ENCODE measurements around the gene RNF5. TPM values are rescaled to one million over a fixed set of nuclear protein-coding genes. Genes with fewer than 3 reads are reported as not detected.
A peak's percentile ranks its signal among the peaks of the same experiment; 100 is the strongest.
"Not testable (repeated sequence)": the region's sequence is repeated elsewhere in the genome, so short reads cannot be mapped to it uniquely, and the experiment has no call there.

Gene RNF5
- 100 to 1,000 TPM in 2 of 3 donors, 10 to 100 TPM in 1; 95.0 to 110 (median 110) TPM for polyA plus RNA-seq (ENCODE audit: insufficient read length in 3 of 3)
- long read RNA-seq, donor 1, transcript RNF5-203 (6 exons, 1,168 nt): major isoform, 72 of 106 reads
- long read RNA-seq, donor 1, partial matches to known transcripts: 11 of 106 reads
- long read RNA-seq, donor 1, other reads (novel, unspliced or antisense): 23 of 106 reads
- long read RNA-seq, donor 2, transcript RNF5-203 (6 exons, 1,168 nt): major isoform, 79 of 132 reads
- long read RNA-seq, donor 2, partial matches to known transcripts: 33 of 132 reads
- long read RNA-seq, donor 2, other reads (novel, unspliced or antisense): 20 of 132 reads
- long read RNA-seq, donor 3, transcript RNF5-203 (6 exons, 1,168 nt): major isoform, 61 of 136 reads
- long read RNA-seq, donor 3, partial matches to known transcripts: 59 of 136 reads
- long read RNA-seq, donor 3, other reads (novel, unspliced or antisense): 16 of 136 reads
- long read RNA-seq, donor 4, transcript RNF5-203 (6 exons, 1,168 nt): major isoform, 83 of 163 reads
- long read RNA-seq, donor 4, partial matches to known transcripts: 48 of 163 reads
- long read RNA-seq, donor 4, other reads (novel, unspliced or antisense): 32 of 163 reads
- long read RNA-seq, donor 5, transcript RNF5-203 (6 exons, 1,168 nt): major isoform, 26 of 49 reads
- long read RNA-seq, donor 5, partial matches to known transcripts: 16 of 49 reads
- long read RNA-seq, donor 5, other reads (novel, unspliced or antisense): 7 of 49 reads
- long read RNA-seq, donor 6, transcript RNF5-203 (6 exons, 1,168 nt): major isoform, 69 of 132 reads
- long read RNA-seq, donor 6, partial matches to known transcripts: 41 of 132 reads
- long read RNA-seq, donor 6, other reads (novel, unspliced or antisense): 22 of 132 reads
- long read RNA-seq, donor 7, transcript RNF5-203 (6 exons, 1,168 nt): major isoform, 61 of 105 reads
- long read RNA-seq, donor 7, partial matches to known transcripts: 36 of 105 reads
- long read RNA-seq, donor 7, other reads (novel, unspliced or antisense): 8 of 105 reads
- long read RNA-seq, donor 8, transcript RNF5-203 (6 exons, 1,168 nt): major isoform, 12 of 17 reads
- long read RNA-seq, donor 8, partial matches to known transcripts: 5 of 17 reads
- long read RNA-seq, donor 8, other reads (novel, unspliced or antisense): 0 of 17 reads
- long read RNA-seq, donor 9, transcript RNF5-203 (6 exons, 1,168 nt): major isoform, 85 of 186 reads
- long read RNA-seq, donor 9, partial matches to known transcripts: 78 of 186 reads
- long read RNA-seq, donor 9, other reads (novel, unspliced or antisense): 23 of 186 reads
- long read RNA-seq, donor 10, transcript RNF5-203 (6 exons, 1,168 nt): major isoform, 57 of 87 reads
- long read RNA-seq, donor 10, partial matches to known transcripts: 15 of 87 reads
- long read RNA-seq, donor 10, other reads (novel, unspliced or antisense): 15 of 87 reads
- long read RNA-seq, donor 11, transcript RNF5-203 (6 exons, 1,168 nt): major isoform, 29 of 61 reads
- long read RNA-seq, donor 11, partial matches to known transcripts: 24 of 61 reads
- long read RNA-seq, donor 11, other reads (novel, unspliced or antisense): 8 of 61 reads
- long read RNA-seq, donor 12, transcript RNF5-203 (6 exons, 1,168 nt): major isoform, 94 of 187 reads
- long read RNA-seq, donor 12, partial matches to known transcripts: 54 of 187 reads
- long read RNA-seq, donor 12, other reads (novel, unspliced or antisense): 39 of 187 reads
- long read RNA-seq, donor 13, transcript RNF5-203 (6 exons, 1,168 nt): major isoform, 23 of 55 reads
- long read RNA-seq, donor 13, partial matches to known transcripts: 26 of 55 reads
- long read RNA-seq, donor 13, other reads (novel, unspliced or antisense): 6 of 55 reads
- long read RNA-seq, donor 14, transcript RNF5-203 (6 exons, 1,168 nt): major isoform, 112 of 202 reads
- long read RNA-seq, donor 14, partial matches to known transcripts: 64 of 202 reads
- long read RNA-seq, donor 14, other reads (novel, unspliced or antisense): 26 of 202 reads
- long read RNA-seq, donor 15, transcript RNF5-203 (6 exons, 1,168 nt): major isoform, 100 of 177 reads
- long read RNA-seq, donor 15, partial matches to known transcripts: 48 of 177 reads
- long read RNA-seq, donor 15, other reads (novel, unspliced or antisense): 29 of 177 reads
- long read RNA-seq, donor 16, transcript RNF5-203 (6 exons, 1,168 nt): major isoform, 73 of 146 reads
- long read RNA-seq, donor 16, partial matches to known transcripts: 54 of 146 reads
- long read RNA-seq, donor 16, other reads (novel, unspliced or antisense): 19 of 146 reads

- DNase-seq: peak; percentile 100
Observed at GRCh38 chr6:32177788-32178546, at the start of gene RNF5. RNF5 (plus strand) TSS chr6:32178405; CDS start chr6:32178512, 107 bp downstream.

- DNase-seq: no peak
Observed at GRCh38 chr6:32128751-32129296, 49.4 kb upstream of the RNF5 start.

GRCh38 chr6:32129297-32130088, 48.7 kb upstream of the RNF5 start:
- DNase-seq: no peak

- no peak for DNase-seq
Observed at GRCh38 chr6:32131439-32131948, 46.7 kb upstream of the RNF5 start.

- no peak for DNase-seq
Observed at GRCh38 chr6:32132110-32132509, 46.1 kb upstream of the RNF5 start.

- no peak for DNase-seq
Observed at GRCh38 chr6:32133786-32134185, 44.4 kb upstream of the RNF5 start.

- no peak for DNase-seq
Observed at GRCh38 chr6:32137454-32137853, 40.8 kb upstream of the RNF5 start.

- no peak for DNase-seq
Observed at GRCh38 chr6:32139590-32139989, 38.6 kb upstream of the RNF5 start.

GRCh38 chr6:32140420-32141046, 37.7 kb upstream of the RNF5 start:
- no peak for DNase-seq

- DNase-seq: not testable (repeated sequence)
Observed at GRCh38 chr6:32144238-32144637, 34.0 kb upstream of the RNF5 start.

GRCh38 chr6:32146287-32146686, 31.9 kb upstream of the RNF5 start:
- DNase-seq: no peak

GRCh38 chr6:32146687-32147086, 31.5 kb upstream of the RNF5 start:
- no peak for DNase-seq

GRCh38 chr6:32147401-32148132, 30.6 kb upstream of the RNF5 start:
- DNase-seq: no peak

- DNase-seq: peak; percentile 78
Observed at GRCh38 chr6:32148289-32149091, 29.7 kb upstream of the RNF5 start.

- DNase-seq: no peak
Observed at GRCh38 chr6:32149092-32149755, 29.0 kb upstream of the RNF5 start.
